Measurements from ENCODE around the gene NDUFB3. TPM values are rescaled to one million over a fixed set of nuclear protein-coding genes. Genes with fewer than 3 reads are reported as not detected.

Gene NDUFB3
- total and polyA plus RNA-seq, 10 of the 15 experiments (the other 5 are each of a cell fraction or from before 2014, with no cell fraction given) = 115 to 1,059 (median 187) TPM

DNA sequence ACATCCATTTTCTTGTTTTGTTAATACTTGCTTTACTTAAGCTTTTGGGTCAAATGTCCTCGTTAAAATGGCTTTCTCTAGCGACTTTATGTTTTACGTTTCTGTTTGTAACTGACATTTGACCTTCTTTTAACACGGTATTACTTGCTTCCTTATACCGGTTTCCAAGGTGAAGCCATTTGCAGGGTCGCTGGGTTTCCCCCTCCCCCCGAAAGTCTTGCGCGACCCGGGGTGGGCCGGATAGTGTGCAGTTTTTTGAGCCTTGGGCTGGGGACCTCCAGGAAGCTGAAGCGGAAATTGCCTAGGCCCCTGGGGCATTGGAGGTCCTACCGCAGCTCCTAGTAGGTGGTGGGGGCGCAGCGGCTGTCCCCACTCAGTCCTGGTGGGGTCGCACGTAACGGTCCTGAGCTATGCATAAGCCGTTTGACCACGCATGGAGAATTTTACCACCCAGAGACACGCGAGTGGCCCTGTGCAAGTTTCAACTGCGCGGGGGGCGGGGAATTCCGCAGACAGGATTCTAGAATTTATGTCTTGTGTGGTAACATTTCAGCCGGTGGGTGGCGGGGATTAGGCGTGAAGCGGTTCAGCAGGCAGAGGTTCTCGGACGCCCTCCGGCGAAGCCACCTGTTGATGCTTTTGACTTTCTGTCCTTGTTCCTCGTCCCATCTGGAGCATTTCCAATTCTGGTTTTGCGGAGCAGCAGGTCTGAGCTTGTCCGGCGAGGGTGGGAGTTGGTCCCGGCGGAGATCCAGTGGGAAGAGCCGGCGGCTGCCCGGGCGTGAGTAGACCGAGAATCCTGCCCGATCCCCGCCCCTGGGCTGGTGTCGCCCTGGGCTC, 46.5 kb downstream of the NDUFB3 start (continued):
- TF ChIP-seq TCF3 (IDR thresholded peaks at IDR 0.05; ENCODE audit: borderline replicate concordance, insufficient read depth, low read depth, low read length) (peak; percentile 73), SMC3 (IDR thresholded peaks at IDR 0.05; ENCODE audit: borderline replicate concordance, low read length) (peak; percentile 52), ZSCAN29 (IDR thresholded peaks at IDR 0.05) (peak; percentile 63; the same call in 1 of the 2 replicates), EED (IDR thresholded peaks at IDR 0.05; ENCODE audit: low read depth) (peak; percentile 93; the same call in 1 of the 2 replicates), NFIC (IDR thresholded peaks at IDR 0.05; ENCODE audit: low read depth, low read length) (no peak), ESRRA (IDR thresholded peaks at IDR 0.05; ENCODE audit: low read length) (no peak), CHD4 (IDR thresholded peaks at IDR 0.05) (no peak), NFXL1 (IDR thresholded peaks at IDR 0.05; ENCODE audit: borderline replicate concordance) (no peak), CBX5 (IDR thresholded peaks at IDR 0.05; ENCODE audit: low read depth) (no peak), PAX8 (IDR thresholded peaks at IDR 0.05) (no peak), POU2F2 (IDR thresholded peaks at IDR 0.05; ENCODE audit: borderline replicate concordance, low read depth, low read length) (peak; percentile 96), RFX5 (IDR thresholded peaks at IDR 0.05; ENCODE audit: low read depth, low read length) (no peak), HDGF (IDR thresholded peaks at IDR 0.05) (no peak), RELA (IDR thresholded peaks at IDR 0.05; ENCODE audit: borderline replicate concordance, partially characterized antibody) (peak; percentile 97), EZH2 (IDR thresholded peaks at IDR 0.05; ENCODE audit: borderline replicate concordance, control insufficient read depth, low read depth, low read length) (no peak), SIN3A (IDR thresholded peaks at IDR 0.05; ENCODE audit: low read depth, low read length) (0 out of 2 replicates have a peak, but pooled peaks have one; percentile 32), SUZ12 (IDR thresholded peaks at IDR 0.05; ENCODE audit: unreplicated experiment) (no peak), BCL11A (IDR thresholded peaks at IDR 0.05; ENCODE audit: low read depth, low read length) (peak; percentile 74; the same call in 1 of the 2 replicates), RBBP5 (conservative IDR thresholded peaks at IDR 0.05) (no peak), CHD2 (IDR thresholded peaks at IDR 0.05; ENCODE audit: borderline replicate concordance, low read depth, low read length) (peak; percentile 87), BACH1 (IDR thresholded peaks at IDR 0.05; ENCODE audit: borderline replicate concordance) (peak; percentile 99), ZNF622 (IDR thresholded peaks at IDR 0.05) (no peak)
- TF ChIP-seq, protein P1, sequence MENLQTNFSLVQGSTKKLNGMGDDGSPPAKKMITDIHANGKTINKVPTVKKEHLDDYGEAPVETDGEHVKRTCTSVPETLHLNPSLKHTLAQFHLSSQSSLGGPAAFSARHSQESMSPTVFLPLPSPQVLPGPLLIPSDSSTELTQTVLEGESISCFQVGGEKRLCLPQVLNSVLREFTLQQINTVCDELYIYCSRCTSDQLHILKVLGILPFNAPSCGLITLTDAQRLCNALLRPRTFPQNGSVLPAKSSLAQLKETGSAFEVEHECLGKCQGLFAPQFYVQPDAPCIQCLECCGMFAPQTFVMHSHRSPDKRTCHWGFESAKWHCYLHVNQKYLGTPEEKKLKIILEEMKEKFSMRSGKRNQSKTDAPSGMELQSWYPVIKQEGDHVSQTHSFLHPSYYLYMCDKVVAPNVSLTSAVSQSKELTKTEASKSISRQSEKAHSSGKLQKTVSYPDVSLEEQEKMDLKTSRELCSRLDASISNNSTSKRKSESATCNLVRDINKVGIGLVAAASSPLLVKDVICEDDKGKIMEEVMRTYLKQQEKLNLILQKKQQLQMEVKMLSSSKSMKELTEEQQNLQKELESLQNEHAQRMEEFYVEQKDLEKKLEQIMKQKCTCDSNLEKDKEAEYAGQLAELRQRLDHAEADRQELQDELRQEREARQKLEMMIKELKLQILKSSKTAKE (IDR thresholded peaks at IDR 0.05; ENCODE audit: low read depth, poor library complexity, severe bottlenecking) = peak; percentile 92
- TF ChIP-seq, protein P2, sequence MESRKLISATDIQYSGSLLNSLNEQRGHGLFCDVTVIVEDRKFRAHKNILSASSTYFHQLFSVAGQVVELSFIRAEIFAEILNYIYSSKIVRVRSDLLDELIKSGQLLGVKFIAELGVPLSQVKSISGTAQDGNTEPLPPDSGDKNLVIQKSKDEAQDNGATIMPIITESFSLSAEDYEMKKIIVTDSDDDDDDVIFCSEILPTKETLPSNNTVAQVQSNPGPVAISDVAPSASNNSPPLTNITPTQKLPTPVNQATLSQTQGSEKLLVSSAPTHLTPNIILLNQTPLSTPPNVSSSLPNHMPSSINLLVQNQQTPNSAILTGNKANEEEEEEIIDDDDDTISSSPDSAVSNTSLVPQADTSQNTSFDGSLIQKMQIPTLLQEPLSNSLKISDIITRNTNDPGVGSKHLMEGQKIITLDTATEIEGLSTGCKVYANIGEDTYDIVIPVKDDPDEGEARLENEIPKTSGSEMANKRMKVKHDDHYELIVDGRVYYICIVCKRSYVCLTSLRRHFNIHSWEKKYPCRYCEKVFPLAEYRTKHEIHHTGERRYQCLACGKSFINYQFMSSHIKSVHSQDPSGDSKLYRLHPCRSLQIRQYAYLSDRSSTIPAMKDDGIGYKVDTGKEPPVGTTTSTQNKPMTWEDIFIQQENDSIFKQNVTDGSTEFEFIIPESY (IDR thresholded peaks at IDR 0.05) = no peak
- TF ChIP-seq, protein P3, sequence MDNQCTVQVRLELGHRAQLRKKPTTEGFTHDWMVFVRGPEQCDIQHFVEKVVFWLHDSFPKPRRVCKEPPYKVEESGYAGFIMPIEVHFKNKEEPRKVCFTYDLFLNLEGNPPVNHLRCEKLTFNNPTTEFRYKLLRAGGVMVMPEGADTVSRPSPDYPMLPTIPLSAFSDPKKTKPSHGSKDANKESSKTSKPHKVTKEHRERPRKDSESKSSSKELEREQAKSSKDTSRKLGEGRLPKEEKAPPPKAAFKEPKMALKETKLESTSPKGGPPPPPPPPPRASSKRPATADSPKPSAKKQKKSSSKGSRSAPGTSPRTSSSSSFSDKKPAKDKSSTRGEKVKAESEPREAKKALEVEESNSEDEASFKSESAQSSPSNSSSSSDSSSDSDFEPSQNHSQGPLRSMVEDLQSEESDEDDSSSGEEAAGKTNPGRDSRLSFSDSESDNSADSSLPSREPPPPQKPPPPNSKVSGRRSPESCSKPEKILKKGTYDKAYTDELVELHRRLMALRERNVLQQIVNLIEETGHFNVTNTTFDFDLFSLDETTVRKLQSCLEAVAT (IDR thresholded peaks at IDR 0.05) = peak; percentile 91
- TF ChIP-seq, protein P4, sequence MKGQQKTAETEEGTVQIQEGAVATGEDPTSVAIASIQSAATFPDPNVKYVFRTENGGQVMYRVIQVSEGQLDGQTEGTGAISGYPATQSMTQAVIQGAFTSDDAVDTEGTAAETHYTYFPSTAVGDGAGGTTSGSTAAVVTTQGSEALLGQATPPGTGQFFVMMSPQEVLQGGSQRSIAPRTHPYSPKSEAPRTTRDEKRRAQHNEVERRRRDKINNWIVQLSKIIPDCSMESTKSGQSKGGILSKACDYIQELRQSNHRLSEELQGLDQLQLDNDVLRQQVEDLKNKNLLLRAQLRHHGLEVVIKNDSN (IDR thresholded peaks at IDR 0.05; ENCODE audit: borderline replicate concordance, extremely low read length, insufficient read depth, low read depth, low read length) = no peak
